ENCODE data around the gene FAM3C.
"Not testable (repeated sequence)": the region's sequence is repeated elsewhere in the genome, so short reads cannot be mapped to it uniquely, and the experiment has no call there.

Gene FAM3C

DNA sequence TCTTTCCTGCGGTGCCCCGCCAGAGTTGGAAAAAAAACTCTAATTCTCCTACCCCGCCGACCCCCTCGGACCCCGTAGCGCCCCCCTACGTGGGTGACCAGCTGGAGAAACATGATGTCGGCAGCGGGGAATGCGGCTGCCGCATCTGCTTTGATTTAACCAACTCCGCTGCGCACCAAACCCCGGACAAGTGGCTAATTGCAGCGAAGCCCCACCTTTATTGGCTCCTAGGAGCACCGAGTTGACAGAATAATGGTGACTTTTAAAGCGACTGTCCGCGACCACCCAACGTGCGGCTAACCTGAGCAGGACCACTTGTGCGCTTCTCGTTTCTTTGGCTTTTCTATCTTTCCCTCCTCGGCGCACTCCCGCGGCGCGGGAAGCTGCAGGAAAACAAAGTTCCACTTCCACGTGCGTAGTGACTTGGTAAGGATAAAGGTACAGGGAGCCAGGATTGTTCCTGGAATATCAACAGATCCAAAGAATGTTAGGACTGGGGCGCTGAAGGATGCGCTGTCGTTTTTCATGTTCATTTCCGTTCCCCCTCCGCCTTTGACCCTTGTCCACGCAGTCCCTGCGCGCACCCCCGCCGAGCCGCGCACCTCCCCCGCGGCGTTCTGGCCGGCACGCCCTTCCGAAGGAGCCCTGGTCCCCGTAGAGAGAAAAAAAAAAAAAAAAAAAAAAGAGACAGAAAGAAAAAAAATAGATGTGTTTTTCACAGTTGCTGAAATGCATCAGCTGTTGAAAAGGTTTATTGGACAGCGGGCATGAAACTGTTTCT lies 65.9 kb downstream of the FAM3C start:
- DNase-seq = no peak

DNA sequence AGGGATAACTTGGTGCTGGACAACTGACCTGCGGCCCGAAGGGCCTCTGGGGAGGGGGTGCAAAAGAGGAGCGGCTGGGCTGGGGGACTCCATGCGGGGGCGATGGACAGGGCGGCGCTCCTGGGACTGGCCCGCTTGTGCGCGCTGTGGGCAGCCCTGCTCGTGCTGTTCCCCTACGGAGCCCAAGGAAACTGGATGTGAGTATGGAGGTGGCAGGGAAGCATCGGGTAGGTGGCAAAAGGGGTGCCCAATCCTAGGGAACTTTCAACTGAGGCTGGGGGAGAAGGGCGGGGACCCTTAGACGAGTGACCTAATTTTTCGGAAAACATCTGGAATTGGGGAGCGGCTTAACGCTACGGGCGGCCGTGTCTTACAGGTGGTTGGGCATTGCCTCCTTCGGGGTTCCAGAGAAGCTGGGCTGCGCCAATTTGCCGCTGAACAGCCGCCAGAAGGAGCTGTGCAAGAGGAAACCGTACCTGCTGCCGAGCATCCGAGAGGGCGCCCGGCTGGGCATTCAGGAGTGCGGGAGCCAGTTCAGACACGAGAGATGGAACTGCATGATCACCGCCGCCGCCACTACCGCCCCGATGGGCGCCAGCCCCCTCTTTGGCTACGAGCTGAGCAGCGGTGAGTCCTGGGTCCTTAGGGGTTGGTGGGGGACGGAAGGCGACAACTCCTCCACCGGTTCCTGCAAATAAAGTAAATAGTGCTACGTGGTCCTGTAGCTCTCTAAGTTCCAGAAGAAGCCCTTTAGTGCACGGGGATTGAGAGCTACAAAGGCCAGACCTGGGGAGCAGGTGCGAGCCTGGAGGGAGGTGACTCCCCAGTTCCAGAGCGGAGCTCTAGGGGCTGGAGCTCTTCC lies 66.7 kb downstream of the FAM3C start:
- DNase-seq = no peak

DNA sequence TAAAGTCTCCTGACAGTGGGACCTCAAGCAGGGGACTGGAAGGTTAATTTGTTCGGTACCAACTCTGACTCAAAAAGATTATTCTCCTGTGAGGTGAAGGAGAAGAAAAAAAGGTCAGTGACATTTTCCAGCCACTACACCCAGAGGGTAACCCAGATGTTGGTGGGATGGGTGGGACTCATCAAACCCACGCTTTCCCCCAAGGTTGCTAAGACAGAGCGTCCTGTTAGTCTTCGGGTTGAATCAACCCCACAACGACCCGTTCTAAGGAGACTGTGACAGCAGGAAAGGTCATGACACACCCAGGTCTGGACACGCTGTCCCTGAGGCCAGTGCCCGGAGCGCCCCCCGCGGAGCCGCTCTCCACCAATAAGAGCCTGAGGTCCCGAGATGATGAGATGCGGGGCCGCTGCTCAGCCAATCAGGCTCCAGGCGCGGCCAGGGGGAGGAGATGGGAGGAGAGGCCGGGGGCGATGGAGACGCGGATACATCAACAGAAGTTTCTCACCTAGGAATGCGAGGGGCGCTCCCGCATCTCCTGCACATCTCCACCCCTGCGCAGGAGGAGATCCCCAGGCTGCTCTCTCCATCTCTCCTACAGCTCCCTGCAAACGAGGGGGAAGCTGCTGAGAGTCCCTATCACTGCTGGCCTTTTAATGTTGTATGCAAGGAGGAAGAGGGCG lies 67.5 kb downstream of the FAM3C start, which contains the start of gene WNT16:
Gene WNT16 (plus strand): TSS at position 493 of the 683 bp plus-strand sequence. CDS start 293 bp downstream, outside the sequence.
- peak in 2 of 14 donors; percentile 4 to 8 for DNase-seq

DNA sequence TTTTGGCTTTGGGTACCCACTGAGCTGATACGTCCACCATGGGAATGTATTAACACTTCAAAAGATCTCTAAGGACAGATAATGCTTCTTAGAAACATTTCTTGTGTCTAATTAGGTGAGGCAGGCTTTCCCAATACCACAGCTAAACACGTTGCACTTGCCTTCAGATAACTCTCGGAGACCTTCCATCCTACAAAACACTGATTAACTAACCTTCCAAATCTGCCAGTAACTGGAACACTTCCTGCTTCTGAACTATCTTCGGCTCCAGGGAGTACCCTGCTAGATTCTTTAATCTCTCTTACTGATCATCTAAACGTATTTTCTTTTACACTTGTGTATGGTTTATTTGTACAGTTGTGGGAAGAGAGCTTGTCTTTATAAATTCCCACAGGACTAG lies 68.4 kb downstream of the FAM3C start:
- no peak for DNase-seq

DNA sequence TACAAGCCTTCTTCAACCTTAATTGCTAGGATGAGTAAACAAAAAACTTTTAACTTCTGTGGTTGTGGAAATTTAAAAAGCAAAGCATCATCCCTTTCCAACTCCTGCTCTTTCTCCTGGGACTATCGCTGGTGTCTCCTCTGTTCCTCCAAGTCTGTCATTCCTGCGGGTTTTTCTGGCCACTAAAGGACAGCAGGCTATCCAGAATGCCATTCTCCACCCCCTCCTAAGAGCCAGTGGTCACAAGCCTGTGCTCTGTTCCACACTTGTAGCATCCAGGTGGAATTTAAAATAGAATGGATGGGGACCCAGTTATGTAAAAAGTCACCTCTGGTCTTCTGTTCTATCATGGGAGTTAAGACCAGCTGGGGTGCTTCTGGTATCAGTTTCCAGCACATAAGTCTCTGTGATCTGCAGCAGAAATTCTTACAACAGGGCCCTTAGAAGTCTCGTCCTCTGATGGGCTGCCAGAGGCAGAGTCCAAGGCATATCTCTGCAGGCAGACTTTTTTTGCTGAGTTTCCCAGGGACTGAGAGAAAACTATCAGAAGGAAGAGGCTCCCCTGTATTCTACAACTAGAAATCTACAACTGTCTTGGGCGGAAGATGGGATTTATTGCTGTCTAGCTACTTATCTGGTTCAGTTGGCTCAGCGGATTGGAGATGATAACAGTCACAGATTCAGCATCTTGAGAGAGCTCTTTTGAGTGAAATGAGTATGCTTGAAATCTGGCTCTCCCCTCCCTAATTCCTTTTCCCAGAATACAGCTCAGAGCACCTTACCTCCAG lies 72.4 kb downstream of the FAM3C start:
- no peak for DNase-seq

DNA sequence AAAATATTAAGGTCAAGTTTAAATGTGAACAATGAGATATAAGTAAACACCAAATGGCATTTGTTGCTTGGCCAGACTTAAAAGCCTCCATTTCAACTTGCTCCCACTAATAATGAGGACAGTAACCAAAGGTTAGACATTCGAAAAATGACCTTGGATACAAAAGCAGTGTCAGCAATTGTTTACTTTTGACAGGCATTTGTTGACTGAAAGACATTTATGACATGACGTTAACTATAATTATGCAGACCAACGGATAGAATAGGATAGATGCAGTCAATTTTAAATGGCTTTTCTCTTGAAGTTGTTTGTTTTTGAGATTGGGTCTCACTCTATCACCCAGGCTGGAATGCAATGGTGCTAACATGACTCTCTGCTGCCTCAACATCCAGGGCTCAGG lies 73.6 kb downstream of the FAM3C start:
- no peak for DNase-seq

DNA sequence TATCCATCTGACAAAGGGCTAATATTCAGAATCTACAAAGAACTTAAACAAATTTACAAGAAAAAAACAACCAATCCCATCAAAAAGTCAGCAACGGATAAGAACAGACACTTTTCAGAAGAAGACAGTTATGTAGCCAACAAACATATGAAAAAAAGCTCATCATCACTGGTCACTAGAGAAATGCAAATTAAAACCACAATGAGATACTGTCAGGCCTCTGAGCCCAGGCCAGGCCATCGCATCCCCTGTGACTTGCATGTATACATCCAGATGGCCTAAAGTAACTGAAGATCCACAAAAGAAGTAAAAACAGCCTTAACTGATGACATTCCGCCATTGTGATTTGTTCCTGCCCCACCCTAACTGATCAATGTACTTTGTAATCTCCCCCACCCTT lies 80.9 kb downstream of the FAM3C start:
- DNase-seq = not testable (repeated sequence)

DNA sequence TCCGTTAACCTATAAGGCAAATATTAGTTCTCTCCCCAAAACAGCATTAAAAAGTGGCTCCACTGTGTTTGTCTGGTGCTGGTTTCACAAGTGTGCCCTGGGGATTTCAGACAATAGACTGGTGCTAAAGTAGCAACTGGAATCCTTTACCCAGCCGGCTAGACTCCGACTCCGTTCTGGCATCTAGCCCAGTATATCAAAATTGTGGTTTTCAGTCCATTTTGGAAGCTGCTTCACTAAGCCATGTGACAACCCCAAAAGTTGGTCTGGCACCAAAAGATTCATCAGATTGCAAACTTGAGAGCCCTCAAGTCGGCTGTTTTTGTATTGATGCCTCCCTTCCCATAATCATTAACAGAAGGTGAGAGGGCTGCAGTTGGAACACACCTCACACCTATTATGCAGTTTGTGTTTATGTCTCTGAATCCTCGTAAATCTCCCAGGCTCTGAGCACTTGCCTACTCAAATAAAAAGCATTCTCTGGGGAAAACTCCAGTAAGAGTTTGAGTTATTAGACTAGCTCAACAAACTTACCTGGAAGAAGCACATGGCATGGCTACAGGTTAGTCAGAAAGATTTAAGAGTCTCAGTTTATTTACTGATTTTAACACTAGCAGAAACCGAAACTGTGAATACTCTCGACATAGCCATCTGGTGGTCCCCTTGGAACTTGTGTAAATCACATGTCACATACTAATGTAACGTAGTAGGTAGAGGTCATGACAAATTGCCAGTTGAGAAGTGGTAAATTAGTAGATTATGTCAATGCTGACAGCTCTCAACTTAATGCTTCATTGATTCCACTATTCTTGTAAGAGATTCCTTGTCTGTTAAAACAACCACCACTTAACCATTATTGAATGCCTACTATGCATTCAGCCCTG lies 82.1 kb downstream of the FAM3C start:
- DNase-seq = no peak

DNA sequence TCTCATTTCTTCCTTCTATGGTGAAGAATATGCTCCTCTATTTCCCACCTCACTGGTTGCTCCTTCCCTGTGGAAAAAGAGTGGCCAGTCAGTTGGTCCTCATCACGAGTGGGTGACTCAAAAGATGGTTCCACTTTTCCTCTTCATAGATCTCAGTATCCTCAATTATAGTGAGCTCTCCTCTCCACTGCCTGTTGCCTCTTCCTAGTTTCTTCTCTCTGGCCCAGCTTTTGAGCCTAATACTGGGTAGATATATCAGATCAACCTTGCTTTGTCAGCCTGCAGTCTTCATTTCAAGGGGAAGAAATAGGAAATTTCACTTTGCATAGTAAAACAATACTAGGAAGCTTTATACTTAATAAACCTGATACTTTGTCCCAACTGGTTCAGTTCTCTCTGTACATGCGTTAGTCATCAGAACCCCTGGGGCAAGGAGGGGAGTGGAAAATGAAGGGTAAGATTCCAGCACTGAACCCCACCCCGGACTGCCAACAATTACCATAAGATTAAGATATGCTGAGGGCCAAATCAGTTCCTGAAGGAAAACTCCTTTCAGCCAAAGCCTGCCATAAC lies 82.8 kb downstream of the FAM3C start:
- no peak for DNase-seq

DNA sequence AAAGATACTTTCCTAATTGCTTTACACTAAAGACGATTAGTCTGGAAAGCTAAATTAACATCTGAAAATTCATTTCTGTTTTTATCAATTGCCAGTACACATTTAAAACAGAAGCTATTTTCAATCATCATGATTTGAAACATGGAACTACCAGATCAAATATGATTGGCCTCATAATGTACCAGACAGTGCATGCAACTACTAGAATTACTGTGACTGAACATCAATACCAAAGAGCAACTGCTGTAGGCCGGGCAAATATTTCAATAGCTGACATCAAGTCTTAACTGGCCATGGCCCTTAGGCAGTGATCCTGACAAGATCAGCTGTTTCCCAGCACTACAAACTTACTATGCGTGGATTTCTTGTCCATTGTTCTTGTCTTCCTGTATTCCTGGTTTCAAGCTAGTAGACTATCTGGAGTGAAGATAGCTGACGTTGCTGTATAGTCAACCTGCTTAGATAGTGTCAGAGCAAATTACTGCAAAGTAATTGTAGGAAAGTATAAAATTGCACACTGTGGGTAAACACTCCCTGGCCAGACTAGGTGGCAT lies 89.0 kb downstream of the FAM3C start:
- no peak for DNase-seq

DNA sequence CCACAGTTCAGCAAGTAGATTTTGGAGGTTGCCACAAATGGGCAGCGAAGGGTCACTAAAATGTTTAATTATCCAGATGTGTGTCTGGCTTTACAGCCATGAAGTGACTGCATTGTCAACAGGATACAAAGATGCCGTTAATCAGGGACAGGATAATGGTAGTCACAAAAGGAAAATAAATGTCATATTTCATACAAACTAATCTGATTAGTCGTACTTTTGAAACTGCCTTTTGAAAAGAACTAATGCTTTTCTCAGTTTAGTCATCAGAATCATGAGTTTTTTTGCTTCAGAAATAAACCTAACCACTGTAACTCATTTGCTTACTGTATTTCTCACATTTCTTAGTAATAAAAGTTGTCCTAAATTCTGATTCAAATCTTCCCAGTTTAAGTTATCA lies 89.5 kb downstream of the FAM3C start:
- no peak for DNase-seq

DNA sequence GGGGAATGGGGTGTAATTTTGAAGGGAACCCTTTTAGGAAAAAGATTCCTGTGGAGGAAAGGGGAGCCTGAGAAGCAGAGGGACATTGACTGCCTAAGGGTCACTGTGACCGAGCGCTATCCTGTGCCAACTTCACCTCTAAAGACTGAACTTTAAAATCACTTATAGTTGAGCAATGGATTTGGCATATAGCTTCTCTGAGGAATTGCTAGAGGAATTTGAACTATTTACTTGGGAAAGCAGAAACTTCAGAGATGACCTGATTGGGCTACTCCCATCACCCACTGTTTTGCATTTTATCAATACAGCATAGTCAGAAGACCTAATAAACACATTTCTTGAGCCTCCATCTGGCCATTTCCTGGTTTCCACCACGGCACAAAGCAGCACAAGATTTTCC lies 91.0 kb downstream of the FAM3C start:
- no peak for DNase-seq

DNA sequence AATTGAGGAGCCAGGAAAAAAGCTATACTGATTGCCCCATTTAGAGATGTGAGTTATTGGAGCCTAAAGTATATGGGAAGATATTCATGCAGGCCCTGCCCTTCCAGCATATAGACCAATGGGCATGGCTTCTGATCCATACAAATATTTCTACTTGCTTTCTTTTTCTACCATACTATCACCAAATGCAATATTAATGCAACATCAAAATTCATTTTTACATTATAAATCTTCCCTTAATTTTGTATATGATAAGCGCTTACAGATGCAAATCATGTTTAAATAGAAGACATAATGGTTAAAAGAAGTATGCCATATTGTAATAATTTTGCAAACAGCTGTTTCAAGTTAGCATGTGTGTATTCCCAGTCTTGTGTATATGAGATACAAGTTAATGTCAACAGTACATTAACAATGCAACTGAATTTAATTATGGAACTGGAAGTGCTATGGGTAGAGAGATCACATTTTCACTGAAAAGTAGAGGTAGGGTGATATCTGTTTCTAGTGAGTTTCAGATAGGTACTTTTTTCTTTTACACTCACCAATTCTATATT lies 91.9 kb downstream of the FAM3C start:
- DNase-seq = no peak

DNA sequence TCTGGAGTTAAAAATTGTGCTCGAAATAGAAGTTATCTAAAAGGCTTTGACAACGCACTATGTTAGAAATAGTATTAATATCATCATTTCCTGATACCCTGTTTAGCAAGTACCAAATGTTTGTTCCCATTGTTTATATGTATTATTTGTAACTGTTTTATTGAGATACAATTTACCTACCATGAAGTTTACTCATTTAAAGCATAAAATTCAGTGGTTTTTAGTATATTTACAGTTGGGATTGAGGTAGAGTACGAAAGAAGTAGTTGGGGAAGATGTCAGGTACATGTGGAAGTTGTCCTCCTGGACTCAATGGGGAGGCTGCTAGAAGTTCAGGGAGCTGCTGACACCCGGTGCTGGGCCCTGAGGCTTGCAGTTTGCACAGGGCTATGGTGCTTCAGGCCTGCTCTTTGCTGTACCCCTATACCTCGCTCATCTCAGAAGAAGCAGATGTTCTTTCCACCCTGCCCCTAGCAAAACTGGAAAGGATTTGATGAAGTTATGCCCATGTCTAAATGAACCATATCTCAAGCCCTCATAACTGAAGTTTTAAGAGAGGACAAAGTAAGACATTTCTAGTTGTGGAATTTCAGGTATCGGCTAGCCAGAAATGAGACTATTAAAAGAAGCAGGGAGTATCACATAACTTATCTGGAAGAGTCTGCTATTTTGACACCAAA lies 92.5 kb downstream of the FAM3C start:
- no peak for DNase-seq

DNA sequence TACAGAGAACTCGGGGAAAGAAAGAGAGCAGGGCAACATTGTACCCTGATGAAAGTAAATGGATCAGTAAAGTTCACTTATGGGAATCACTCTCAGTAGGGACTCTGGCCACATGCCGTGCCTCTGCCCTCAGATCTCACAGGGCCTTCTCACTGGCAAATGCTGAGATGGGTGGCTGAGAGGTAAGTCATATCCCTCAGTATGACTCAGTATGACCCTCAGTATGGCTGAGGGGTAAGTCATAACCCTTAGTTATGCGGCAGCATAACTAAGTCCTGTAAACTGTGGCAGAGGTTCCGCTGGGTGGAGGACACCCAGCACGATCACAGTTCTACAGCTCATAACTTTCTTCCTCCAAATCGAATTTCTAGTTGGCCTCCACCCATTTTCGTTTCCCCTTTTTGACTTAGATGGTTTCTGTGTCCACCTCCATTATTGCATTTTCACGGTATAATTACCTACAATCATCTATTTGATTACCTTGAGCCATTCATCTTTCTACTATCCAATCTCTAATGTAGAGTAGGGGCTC lies 93.8 kb downstream of the FAM3C start:
- no peak for DNase-seq

DNA sequence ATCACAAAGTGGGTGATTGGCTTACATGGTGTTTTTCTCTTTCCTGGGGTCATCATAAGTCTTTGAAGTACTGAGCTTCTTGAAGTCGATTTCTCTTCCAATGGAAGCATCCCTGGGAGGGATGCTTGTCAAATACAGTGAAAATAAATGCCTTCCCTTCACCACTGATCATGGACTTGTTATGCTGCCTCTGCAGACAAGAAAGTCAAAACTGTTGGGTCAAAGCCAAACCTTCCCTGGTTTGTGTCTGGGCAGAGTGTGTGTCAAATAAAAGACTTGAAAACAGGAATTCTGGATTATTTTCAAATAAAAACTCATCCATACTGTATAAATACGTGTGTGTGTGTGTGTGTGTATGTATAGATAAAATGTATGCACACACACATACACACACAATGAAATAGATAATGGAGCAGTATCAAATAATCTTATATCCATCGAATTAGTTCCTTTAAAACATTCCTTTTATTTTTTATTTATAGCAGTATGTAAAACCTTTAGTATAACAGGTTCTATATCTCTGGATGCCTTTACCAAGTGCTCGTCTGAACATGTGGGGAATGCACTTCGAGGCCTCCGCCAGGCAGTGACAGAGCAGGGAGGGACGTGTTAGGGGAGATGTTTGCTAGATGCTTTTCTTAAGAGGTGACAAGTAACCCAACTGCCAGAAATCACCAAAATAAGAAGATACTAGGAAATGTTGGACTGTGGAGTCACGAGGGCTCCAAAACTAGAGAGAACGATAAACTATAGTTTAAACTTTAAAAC lies 94.5 kb downstream of the FAM3C start:
- DNase-seq = no peak

DNA sequence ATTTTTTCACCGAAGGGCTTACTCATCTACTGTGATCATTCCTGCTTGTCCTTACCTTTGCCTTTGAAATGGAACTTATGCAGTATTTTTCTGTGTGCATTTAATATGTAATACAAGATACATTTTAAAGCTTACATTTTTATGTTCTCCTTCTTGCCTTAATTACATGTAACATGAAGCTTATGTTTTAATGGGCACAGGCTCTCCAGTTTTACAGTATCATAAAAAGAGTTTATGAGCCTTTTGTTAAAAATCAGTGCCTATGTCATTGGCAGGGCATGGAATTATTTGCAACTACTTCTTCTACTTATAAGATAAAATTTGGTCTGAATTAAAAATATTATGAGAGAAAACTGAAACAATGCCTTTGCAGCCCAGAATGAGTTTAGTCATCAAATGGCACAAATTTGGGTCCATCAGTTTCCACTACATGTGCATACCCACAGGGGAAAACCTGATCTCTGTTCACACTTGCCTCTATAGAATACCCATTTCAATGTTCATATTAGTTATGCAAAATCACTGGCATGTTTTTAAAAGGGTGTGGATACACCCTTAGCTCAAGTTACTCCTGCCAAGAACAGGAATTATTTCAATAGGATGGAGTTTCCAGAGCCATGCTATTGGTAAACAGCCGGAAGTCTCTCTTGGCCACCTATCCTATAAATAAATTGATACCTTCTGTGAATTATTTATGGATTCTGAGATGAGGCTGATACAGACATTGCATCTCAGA lies 95.3 kb downstream of the FAM3C start:
- no peak for DNase-seq
